GM12872 (cell line): Measurements from ENCODE around the gene EPB41L4A.

ENCODE experiments used
- CTCF ChIP-seq: IDR thresholded peaks from 3 replicates; pipeline ENCODE4 v1.5.1; 2011; ENCODE audit warnings: low read depth, mild to moderate bottlenecking, low read length, moderate library complexity; ENCODE audit not compliant: insufficient read depth

Gene EPB41L4A

DNA sequence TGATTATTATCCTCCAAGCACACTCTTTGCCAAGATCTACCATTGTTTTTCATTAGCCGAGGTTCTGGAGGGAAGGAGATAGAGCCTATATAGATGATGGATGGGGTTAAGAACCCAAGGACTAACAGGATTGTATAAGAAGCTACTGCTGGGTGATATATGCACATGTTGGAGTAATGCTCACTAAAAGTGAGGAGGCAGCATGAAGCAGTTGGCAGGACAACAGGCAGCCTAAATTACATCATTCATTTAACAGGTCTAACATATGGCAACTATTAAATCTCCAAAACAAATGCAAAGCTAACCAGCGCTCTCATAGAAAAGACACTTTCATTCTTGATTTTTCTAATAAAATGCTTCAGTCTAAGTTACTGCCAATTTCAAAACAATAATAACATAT is 293.2 kb downstream of the EPB41L4A start:
- no peak for TF ChIP-seq CTCF

DNA sequence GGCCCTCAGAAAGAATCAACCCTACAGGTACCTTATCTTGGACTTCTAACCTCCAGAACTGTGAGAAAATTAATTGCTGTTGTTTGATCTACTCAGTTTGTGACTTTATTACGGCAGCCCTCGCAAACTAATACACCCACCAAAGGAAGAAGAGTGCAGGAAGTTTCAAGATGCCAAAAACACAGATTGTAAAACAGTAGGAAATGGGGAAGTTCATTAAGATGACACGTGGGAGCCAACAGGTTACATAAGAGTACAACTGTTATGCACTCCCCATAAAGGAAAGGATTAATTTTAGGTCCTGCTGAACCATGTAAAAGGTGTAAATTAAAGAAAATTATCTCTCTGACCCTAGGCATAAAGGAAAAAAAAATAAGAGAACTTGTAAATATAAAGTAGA is 294.3 kb downstream of the EPB41L4A start:
- no peak for TF ChIP-seq CTCF

- no peak for TF ChIP-seq CTCF
These were observed 296.0 kb downstream of the EPB41L4A start for GRCh38 chr5:112123086-112123485.

GRCh38 chr5:112122353-112122752 is 296.7 kb downstream of the EPB41L4A start:
- no peak for TF ChIP-seq CTCF

DNA sequence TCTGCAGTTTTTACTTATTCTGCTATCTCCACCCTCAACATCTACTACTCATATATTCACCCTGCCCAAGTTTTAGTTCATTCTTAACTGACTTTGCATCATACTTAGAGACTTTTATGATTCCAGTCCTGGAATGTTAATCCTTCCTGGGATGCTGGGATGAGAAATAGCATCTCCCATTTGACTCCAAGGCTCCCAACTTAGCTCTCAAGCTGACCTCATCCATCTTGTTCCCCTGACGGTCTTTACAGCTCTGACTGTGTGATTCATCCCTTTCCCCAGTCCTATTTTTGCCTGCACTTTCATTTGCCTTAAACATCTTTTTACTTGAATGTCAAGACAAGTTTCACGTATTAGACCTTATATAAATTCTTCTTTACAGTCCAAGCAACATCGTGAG is 297.8 kb downstream of the EPB41L4A start:
- no peak for TF ChIP-seq CTCF

DNA sequence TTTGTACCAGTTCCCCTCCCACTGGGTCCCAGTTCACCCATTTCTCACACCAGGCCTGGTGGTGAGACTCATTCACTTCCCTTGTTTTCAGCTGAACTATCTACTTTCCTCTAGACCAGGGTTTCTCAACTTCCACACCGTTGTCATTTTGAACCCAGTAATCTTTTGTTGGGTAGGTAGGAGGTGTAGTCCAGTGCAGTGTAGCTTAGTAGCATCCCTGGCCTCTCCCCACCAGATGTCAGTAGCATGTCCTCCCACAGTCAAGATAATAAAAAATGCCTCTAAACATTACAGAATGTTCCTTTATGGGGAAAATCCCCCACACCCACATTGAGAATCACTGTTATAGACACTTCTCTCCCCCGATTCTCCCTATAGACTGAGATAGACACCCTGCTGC is 299.1 kb downstream of the EPB41L4A start:
- TF ChIP-seq CTCF = peak; percentile 22; the same call in 1 of the 3 replicates

DNA sequence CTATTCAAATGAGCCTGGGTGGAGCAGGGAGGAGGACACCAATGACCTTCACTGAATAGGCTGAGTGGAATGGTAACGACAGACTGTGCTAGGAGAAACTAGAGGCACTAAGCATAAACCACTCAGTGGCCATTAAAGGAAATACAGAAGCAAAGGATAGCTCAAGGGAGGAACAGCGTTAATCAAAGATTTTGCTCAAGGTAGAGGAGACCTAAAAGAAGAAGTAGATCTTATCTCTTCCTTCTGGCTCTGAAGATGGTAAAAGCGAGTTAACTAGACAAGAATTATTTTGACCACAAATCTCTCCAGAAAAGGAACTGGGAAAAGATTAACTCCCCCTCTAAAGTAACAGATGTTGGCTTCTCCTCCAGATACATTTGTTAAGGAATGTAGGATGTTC is 299.6 kb downstream of the EPB41L4A start:
- TF ChIP-seq CTCF = no peak

DNA sequence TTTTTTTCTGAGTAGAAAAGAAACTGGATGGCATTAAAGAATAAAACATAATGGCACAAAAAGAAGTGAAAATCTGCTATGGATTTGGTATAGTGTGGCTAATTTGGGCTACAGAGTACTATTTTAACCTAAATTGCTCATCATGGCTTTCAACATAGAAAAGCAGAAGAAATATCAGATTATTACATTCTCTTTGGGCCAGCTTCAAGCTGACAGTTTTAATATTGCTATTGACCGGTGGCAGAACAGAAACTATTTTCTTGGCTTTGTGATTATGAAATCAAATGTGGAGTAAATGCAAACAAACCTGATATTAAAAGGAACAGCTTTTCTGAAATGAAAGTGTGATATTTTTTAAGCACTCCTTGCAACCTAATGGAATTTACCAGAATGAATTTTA is 301.5 kb downstream of the EPB41L4A start:
- no peak for TF ChIP-seq CTCF
